NCI-H2227 (cell line): ENCODE results near the gene RHOJ.
A peak's percentile ranks its signal among the peaks of the same experiment; 100 is the strongest.

Experiments
- DNase-seq: peaks from one replicate; lab custom pipeline; 2025; ENCODE audit not compliant: unreplicated experiment; lab: John Stamatoyannopoulos, UW

RHOJ gene

GRCh38 chr14:63205044-63205575, 867 bp downstream of the RHOJ start:
- no peak for DNase-seq

GRCh38 chr14:63205866-63206265, 1.6 kb downstream of the RHOJ start:
- DNase-seq, result no peak

- no peak for DNase-seq
Observed at GRCh38 chr14:63209160-63209559, 4.9 kb downstream of the RHOJ start.

GRCh38 chr14:63210812-63211211, 6.6 kb downstream of the RHOJ start:
- DNase-seq, result no peak

GRCh38 chr14:63212209-63212608, 8.0 kb downstream of the RHOJ start:
- no peak for DNase-seq

GRCh38 chr14:63212776-63213500, 8.7 kb downstream of the RHOJ start:
- DNase-seq, result no peak

GRCh38 chr14:63214417-63215196, 10.4 kb downstream of the RHOJ start:
- no peak for DNase-seq

- no peak for DNase-seq
Observed at GRCh38 chr14:63220526-63220925, 16.3 kb downstream of the RHOJ start.

GRCh38 chr14:63223596-63223995, 19.4 kb downstream of the RHOJ start:
- no peak for DNase-seq

GRCh38 chr14:63224196-63224595, 20.0 kb downstream of the RHOJ start:
- DNase-seq, result peak; percentile 50

- no peak for DNase-seq
Observed at GRCh38 chr14:63228217-63228616, 24.0 kb downstream of the RHOJ start.

GRCh38 chr14:63229330-63230059, 25.3 kb downstream of the RHOJ start:
- DNase-seq, result no peak

GRCh38 chr14:63231766-63232165, 27.5 kb downstream of the RHOJ start:
- no peak for DNase-seq

- no peak for DNase-seq
Observed at GRCh38 chr14:63237791-63238190, 33.5 kb downstream of the RHOJ start.

- DNase-seq, result no peak
Observed at GRCh38 chr14:63240221-63240620, 36.0 kb downstream of the RHOJ start.

- no peak for DNase-seq
Observed at GRCh38 chr14:63241096-63241495, 36.9 kb downstream of the RHOJ start.

- DNase-seq, result no peak
Observed at GRCh38 chr14:63243646-63244045, 39.4 kb downstream of the RHOJ start.

- DNase-seq, result no peak
Observed at GRCh38 chr14:63245893-63246292, 41.6 kb downstream of the RHOJ start.

- no peak for DNase-seq
Observed at GRCh38 chr14:63248211-63248610, 44.0 kb downstream of the RHOJ start.

- DNase-seq, result no peak
Observed at GRCh38 chr14:63249092-63249491, 44.8 kb downstream of the RHOJ start.

- DNase-seq, result no peak
Observed at GRCh38 chr14:63257299-63257698, 53.1 kb downstream of the RHOJ start.

GRCh38 chr14:63262446-63262845, 58.2 kb downstream of the RHOJ start:
- no peak for DNase-seq
